Endothelial cell of umbilical vein (primary cell): Measurements from ENCODE around the gene CELF2.

ENCODE experiments used
- CTCF ChIP-seq, 2 donors: IDR thresholded peaks; 1 replicate in 1 of 2; 2 replicates in 1 of 2; pipeline ENCODE4 v1.5.1; 2011; ENCODE audit warnings: low read length in 2 of 2, mild to moderate bottlenecking in 2 of 2, moderate library complexity in 2 of 2, control low read depth in 1 of 2, inconsistent platforms in 1 of 2, low read depth in 1 of 2; ENCODE audit not compliant: insufficient read depth in 1 of 2; ENCODE audit errors: extremely low read depth in 1 of 2
- EZH2 ChIP-seq: IDR thresholded peaks from 2 replicates; pipeline ENCODE4 v1.6.1; 2012; ENCODE audit warnings: borderline replicate concordance, low read depth, mild to moderate bottlenecking, moderate library complexity, low read length, inconsistent platforms; ENCODE audit not compliant: severe bottlenecking
- FOS ChIP-seq: IDR thresholded peaks from 2 replicates; pipeline ENCODE4 v1.6.1; 2011; ENCODE audit warnings: mild to moderate bottlenecking, low read length, moderate library complexity, borderline replicate concordance; ENCODE audit not compliant: insufficient read depth
- GATA2 ChIP-seq: IDR thresholded peaks from 2 replicates; pipeline ENCODE4 v1.7.0; 2011; ENCODE audit warnings: low read depth, mild to moderate bottlenecking, moderate library complexity, mixed read lengths, low read length; ENCODE audit not compliant: insufficient read length, insufficient read depth
- JUN ChIP-seq: IDR thresholded peaks from 2 replicates; pipeline ENCODE4 v1.6.1; 2011; ENCODE audit warnings: borderline replicate concordance, low read depth; ENCODE audit not compliant: insufficient read length, insufficient read depth
- MAX ChIP-seq: IDR thresholded peaks from 2 replicates; pipeline ENCODE4 v1.6.1; 2011; ENCODE audit not compliant: insufficient read depth, insufficient read length
- MYC ChIP-seq: IDR thresholded peaks from one replicate; pipeline ENCODE4 v1.6.1; 2011; ENCODE audit warnings: mild to moderate bottlenecking, low read depth, low read length
- POLR2A ChIP-seq: IDR thresholded peaks from 2 replicates; pipeline ENCODE4 v1.6.1; 2012; ENCODE audit warnings: low read depth, mild to moderate bottlenecking, control low read depth, low read length
- POLR2AphosphoS5 ChIP-seq: IDR thresholded peaks from 2 replicates; pipeline ENCODE4 v1.6.1; 2012; ENCODE audit warnings: low read depth, mild to moderate bottlenecking, control low read depth, low read length, moderate library complexity; ENCODE audit not compliant: insufficient read depth

- TF ChIP-seq CTCF (IDR thresholded peaks at IDR 0.05; ENCODE audit: extremely low read depth in 1 of 2, insufficient read depth in 1 of 2, low read depth in 1 of 2, low read length in 2 of 2) = no peak
- no peak for TF ChIP-seq POLR2A
- no peak for TF ChIP-seq MAX
- TF ChIP-seq EZH2 = no peak
- no peak for TF ChIP-seq GATA2
- TF ChIP-seq POLR2AphosphoS5 = no peak
- TF ChIP-seq JUN = no peak
- no peak for TF ChIP-seq MYC
- no peak for TF ChIP-seq FOS
These were observed 173.5 kb downstream of the CELF2 start for GRCh38 chr10:11191190-11191589.
